B cell (primary cell): ENCODE results near the gene HOXA1.

ENCODE experiments used
- EZH2 ChIP-seq: IDR thresholded peaks from 2 replicates; pipeline ENCODE4 v1.6.1; 2012; ENCODE audit warnings: borderline replicate concordance, low read depth, mild to moderate bottlenecking, moderate library complexity, low read length; ENCODE audit not compliant: insufficient read depth, poor library complexity, severe bottlenecking
- TF ChIP-seq, protein P1 (sequence below): fragments of 200-600 bp; IDR thresholded peaks from one replicate; pipeline ENCODE4 v1.8.0; 2022; ENCODE audit warnings: antibody characterized with exemption, mild to moderate bottlenecking

DNA sequence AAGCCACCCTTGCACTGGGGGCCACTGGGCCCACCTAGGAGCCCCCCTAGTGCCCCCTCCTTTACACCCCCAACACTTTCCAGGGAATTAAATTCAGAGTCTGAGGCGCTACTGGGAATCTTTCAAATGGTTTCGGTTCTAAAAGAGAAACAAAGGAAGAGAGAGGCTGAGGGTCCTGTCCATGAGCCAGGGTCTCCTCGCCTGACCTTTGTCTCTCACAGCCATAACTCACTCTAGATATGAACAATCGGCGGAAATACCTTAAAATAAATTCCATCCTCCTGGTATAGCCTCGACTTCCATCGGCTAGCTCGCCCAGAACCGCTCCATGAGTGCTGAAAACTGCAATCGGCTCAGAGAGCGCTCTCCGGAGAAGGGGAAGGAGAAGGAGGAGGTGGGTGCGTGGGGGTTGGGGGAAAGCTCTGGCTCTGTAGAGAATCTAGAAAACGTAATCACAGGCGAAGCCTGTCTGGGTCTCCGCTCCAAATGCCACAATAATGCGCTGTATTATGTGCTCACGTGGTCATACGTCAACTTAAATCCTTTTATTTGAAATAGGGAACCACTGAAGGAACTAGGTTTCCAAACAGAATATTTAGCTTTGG is 22.2 kb upstream of the HOXA1 start:
- TF ChIP-seq, protein P1, sequence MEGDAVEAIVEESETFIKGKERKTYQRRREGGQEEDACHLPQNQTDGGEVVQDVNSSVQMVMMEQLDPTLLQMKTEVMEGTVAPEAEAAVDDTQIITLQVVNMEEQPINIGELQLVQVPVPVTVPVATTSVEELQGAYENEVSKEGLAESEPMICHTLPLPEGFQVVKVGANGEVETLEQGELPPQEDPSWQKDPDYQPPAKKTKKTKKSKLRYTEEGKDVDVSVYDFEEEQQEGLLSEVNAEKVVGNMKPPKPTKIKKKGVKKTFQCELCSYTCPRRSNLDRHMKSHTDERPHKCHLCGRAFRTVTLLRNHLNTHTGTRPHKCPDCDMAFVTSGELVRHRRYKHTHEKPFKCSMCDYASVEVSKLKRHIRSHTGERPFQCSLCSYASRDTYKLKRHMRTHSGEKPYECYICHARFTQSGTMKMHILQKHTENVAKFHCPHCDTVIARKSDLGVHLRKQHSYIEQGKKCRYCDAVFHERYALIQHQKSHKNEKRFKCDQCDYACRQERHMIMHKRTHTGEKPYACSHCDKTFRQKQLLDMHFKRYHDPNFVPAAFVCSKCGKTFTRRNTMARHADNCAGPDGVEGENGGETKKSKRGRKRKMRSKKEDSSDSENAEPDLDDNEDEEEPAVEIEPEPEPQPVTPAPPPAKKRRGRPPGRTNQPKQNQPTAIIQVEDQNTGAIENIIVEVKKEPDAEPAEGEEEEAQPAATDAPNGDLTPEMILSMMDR, result no peak
- no peak for TF ChIP-seq EZH2
